Neuronal stem cell (in vitro differentiated cells): ENCODE data around the gene RPL19.

Source experiments
- DNase-seq: peaks from one replicate; pipeline ENCODE4 v3.0.0-alpha.2; 2013; ENCODE audit warnings: low spot score
- H2AFZ ChIP-seq: one replicate; pipeline ENCODE4 v1.6.1; 2013; ENCODE audit warnings: mild to moderate bottlenecking, low read length, inconsistent platforms
- H2AK5ac ChIP-seq: 2 replicates; pipeline ENCODE4 v1.6.1; 2013; ENCODE audit warnings: low read depth, mild to moderate bottlenecking, inconsistent platforms, low read length, moderate library complexity, mixed read lengths
- H2BK120ac ChIP-seq: 2 replicates; pipeline ENCODE4 v1.6.1; 2013; ENCODE audit warnings: low read depth, mild to moderate bottlenecking, inconsistent platforms, low read length, moderate library complexity, mixed read lengths
- H2BK12ac ChIP-seq: one replicate; pipeline ENCODE4 v1.6.1; 2013; ENCODE audit warnings: low read length, inconsistent platforms
- H2BK15ac ChIP-seq: 2 replicates; pipeline ENCODE4 v1.6.1; 2013; ENCODE audit warnings: mild to moderate bottlenecking, low read length, inconsistent platforms, mixed read lengths
- H2BK5ac ChIP-seq: one replicate; pipeline ENCODE4 v1.6.1; 2013; ENCODE audit warnings: inconsistent platforms, mild to moderate bottlenecking, low read length, moderate library complexity
- H3K14ac ChIP-seq: one replicate; pipeline ENCODE4 v1.6.1; 2013; ENCODE audit warnings: low read length, inconsistent platforms
- H3K18ac ChIP-seq: 2 replicates; pipeline ENCODE4 v1.6.1; 2013; ENCODE audit warnings: low read length, inconsistent platforms
- H3K23ac ChIP-seq: 2 replicates; pipeline ENCODE4 v1.6.1; 2013; ENCODE audit warnings: low read depth, mild to moderate bottlenecking, mixed read lengths, low read length, inconsistent platforms; ENCODE audit not compliant: poor library complexity
- H3K27ac ChIP-seq: replicated peaks from 3 replicates; pipeline ENCODE4 v1.5.1; 2013; ENCODE audit warnings: low read length, inconsistent platforms
- H3K27me3 ChIP-seq, 3 experiments: 2 replicates each; pipeline ENCODE4 v1.6.1; 2013; ENCODE audit warnings: low read length in 3 of 3, mild to moderate bottlenecking in 2 of 3, inconsistent platforms in 1 of 3, low read depth in 1 of 3, mixed read lengths in 1 of 3, moderate library complexity in 1 of 3; ENCODE audit not compliant: control insufficient read depth in 3 of 3, insufficient read depth in 3 of 3
- H3K36me3 ChIP-seq, 2 donors: replicated peaks in 1 of 2; 2 replicates each; pipeline ENCODE4 v1.6.1; 2013; ENCODE audit warnings: low read length in 2 of 2; ENCODE audit not compliant: control insufficient read depth in 2 of 2, insufficient read depth in 2 of 2
- H3K4ac ChIP-seq: 2 replicates; pipeline ENCODE4 v1.6.1; 2013; ENCODE audit warnings: inconsistent platforms, mild to moderate bottlenecking, low read length, moderate library complexity
- H3K4me1 ChIP-seq, 2 donors: 1 replicate in 1 of 2; 2 replicates in 1 of 2; pipeline ENCODE4 v1.6.1; 2013; ENCODE audit warnings: low read length in 2 of 2, low read depth in 1 of 2; ENCODE audit not compliant: control insufficient read depth in 2 of 2, insufficient read depth in 1 of 2
- H3K4me2 ChIP-seq: one replicate; pipeline ENCODE4 v1.6.1; 2013; ENCODE audit warnings: mild to moderate bottlenecking, low read length, inconsistent platforms; ENCODE audit not compliant: insufficient read depth, poor library complexity, severe bottlenecking
- H3K4me3 ChIP-seq, 2 donors: 2 replicates each; pipeline ENCODE4 v1.5.1; 2013; ENCODE audit warnings: low read length in 2 of 2, mild to moderate bottlenecking in 2 of 2, inconsistent platforms in 1 of 2, moderate library complexity in 1 of 2
- H3K79me1 ChIP-seq: one replicate; pipeline ENCODE4 v1.6.1; 2013; ENCODE audit warnings: low read depth, mild to moderate bottlenecking, inconsistent platforms, low read length, moderate library complexity
- H3K9ac ChIP-seq: one replicate; pipeline ENCODE4 v1.6.1; 2013; ENCODE audit warnings: mild to moderate bottlenecking, low read depth, low read length, inconsistent platforms; ENCODE audit not compliant: poor library complexity
- H3K9me3 ChIP-seq, 2 donors: replicated peaks in 1 of 2; 2 replicates each; pipeline versions ENCODE3 to v1.6.1; 2013; ENCODE audit warnings: low read length in 2 of 2, mild to moderate bottlenecking in 2 of 2, inconsistent platforms in 1 of 2, low read depth in 1 of 2, mixed read lengths in 1 of 2, moderate library complexity in 1 of 2; ENCODE audit not compliant: control insufficient read depth in 2 of 2, insufficient read depth in 1 of 2
- H4K8ac ChIP-seq: one replicate; pipeline ENCODE4 v1.6.1; 2013; ENCODE audit warnings: low read depth, mild to moderate bottlenecking, inconsistent platforms, low read length, moderate library complexity
- H4K91ac ChIP-seq: one replicate; pipeline ENCODE4 v1.6.1; 2013; ENCODE audit warnings: low read length, low read depth, mild to moderate bottlenecking, inconsistent platforms; ENCODE audit not compliant: poor library complexity
- WGBS, 2 donors: extraction: QIAGEN DNeasy Blood & Tissue Kit; methylation state at CpG; one replicate each; pipeline ENCODE4 v1.1.7; 2013; ENCODE audit warnings: missing lambda C conversion rate in 2 of 2, mixed read lengths in 1 of 2; ENCODE audit not compliant: insufficient read length in 2 of 2, insufficient replicate concordance in 1 of 2; ENCODE audit errors: extremely low coverage in 2 of 2; 5-methylcytosine and 5-hydroxymethylcytosine counted together

RPL19 gene

DNA sequence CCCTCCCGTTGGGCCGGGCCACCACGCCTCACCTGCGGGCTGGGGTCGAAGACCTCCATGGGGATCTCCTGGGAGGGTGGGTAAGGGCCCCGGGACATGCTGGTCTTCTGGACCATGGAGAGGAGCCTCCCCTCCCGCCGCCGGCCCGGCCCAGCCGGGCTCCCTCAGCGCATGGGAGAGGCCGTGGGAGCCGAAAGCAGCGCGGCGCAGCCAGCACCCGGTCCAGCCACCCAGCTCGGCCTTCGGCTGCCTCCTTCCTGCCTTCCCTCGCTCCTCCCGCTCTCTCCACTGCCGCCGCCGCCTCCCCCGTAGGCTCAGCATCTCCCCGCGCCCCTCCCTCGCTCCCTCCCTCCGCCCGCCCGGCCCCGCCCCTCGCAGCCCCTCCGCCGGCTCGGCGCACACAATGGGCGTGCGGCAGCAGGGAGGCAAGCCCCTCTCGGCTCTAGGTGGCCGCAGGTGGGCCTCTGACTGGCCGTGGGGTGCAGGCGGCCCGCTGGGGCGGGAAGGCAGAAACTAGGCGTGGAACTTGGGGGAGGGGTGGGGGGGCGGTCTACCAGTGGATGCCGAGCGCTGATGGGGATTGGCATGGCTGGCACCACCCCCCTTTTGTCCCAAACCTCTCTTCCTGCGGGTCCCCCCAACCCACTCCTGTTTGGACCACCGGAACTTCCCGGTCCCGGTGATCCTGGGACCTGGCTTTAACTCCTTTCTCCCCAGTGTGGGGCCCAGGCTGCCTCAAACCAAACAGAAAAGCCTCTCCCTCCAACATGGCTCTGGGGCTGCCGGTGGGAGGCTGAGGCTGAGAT, 2.5 kb upstream of the RPL19 start, which contains the start of gene CACNB1:
CACNB1 (minus strand) TSS at position 290 of the 806 bp plus-strand sequence; CDS start at position 116, 174 bp downstream.
- peak within 1 kb of the TSS; percentile 91 for H3K4me2 ChIP-seq
- no peaks in the 10 kb centered on the region for H3K9me3 ChIP-seq
- H3K4me1 ChIP-seq = peaks cover 15 to 28% of the 10 kb centered on the region in 2 donors
- no peak within 1 kb of the TSS for H4K91ac ChIP-seq
- peak within 1 kb of the TSS; percentile 77 to 85 for H3K4me3 ChIP-seq
- DNase-seq = peak; percentile 79
- H2BK12ac ChIP-seq = no peak within 1 kb of the TSS
- peak within 1 kb of the TSS; percentile 44 for H3K27ac ChIP-seq
- peak within 1 kb of the TSS; percentile 56 for H2BK120ac ChIP-seq
- no peak within 1 kb of the TSS for H4K8ac ChIP-seq
- H3K27me3 ChIP-seq = no peaks in the 10 kb centered on the region
- H2AFZ ChIP-seq = peak within 1 kb of the TSS; percentile 95
- peak within 1 kb of the TSS; percentile 77 for H3K23ac ChIP-seq
- peak within 1 kb of the TSS; percentile 28 for H2BK15ac ChIP-seq
- peaks cover 25 to 36% of the 10 kb centered on the region in 2 donors for H3K36me3 ChIP-seq
- peak within 1 kb of the TSS; percentile 96 for H3K18ac ChIP-seq
- no CpG with 5 or more reads among the region's 55 CpGs for WGBS, 2 donors
- no peak within 1 kb of the TSS for H3K4ac ChIP-seq
- H3K9ac ChIP-seq = peak within 1 kb of the TSS; percentile 82
- peak within 1 kb of the TSS; percentile 68 for H2AK5ac ChIP-seq
- H3K14ac ChIP-seq = peak within 1 kb of the TSS; percentile 82
- H3K79me1 ChIP-seq = peaks cover 18% of the 10 kb centered on the region
- peak within 1 kb of the TSS; percentile 93 for H2BK5ac ChIP-seq

DNA sequence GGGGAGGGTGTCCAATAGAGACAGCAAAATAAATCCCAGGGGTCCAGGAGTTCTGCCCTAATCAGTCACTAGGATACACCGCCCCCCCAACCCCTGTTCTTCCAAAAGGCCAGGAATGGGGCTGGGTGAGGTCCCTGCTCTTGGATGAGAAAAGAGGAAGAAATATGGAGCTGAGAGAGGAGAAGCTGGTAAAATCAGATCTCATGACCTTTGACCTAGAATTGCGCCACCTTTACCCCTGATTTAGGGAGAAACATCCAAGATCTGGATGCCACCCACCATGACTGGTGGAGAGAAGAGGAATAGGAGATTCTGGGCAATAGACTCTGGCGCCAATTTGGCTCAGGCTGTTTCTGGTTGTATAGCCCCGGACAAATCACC, 1.9 kb upstream of the RPL19 start:
- no peak overlapping the region for H4K8ac ChIP-seq
- H3K14ac ChIP-seq = no peak overlapping the region
- H3K36me3 ChIP-seq = peaks cover 24 to 36% of the 10 kb centered on the region in 2 donors
- WGBS, 2 donors = no CpG with 5 or more reads among the region's 4 CpGs
- H3K4me1 ChIP-seq = peaks cover 15 to 26% of the 10 kb centered on the region in 2 donors
- no peak overlapping the region for H3K18ac ChIP-seq
- H2BK12ac ChIP-seq = no peak overlapping the region
- H2AFZ ChIP-seq = peak overlapping the region; percentile 95
- H2AK5ac ChIP-seq = peak overlapping the region; percentile 48
- no peak overlapping the region for H2BK5ac ChIP-seq
- no peak overlapping the region for H4K91ac ChIP-seq
- peak overlapping the region in 1 of 2 donors; percentile 77 for H3K4me3 ChIP-seq
- H3K27ac ChIP-seq = no peak overlapping the region
- peak overlapping the region; percentile 28 for H2BK15ac ChIP-seq
- peaks cover 16% of the 10 kb centered on the region for H3K79me1 ChIP-seq
- H3K9ac ChIP-seq = no peak overlapping the region
- peak overlapping the region; percentile 63 for H3K4me2 ChIP-seq
- no peak overlapping the region for H3K4ac ChIP-seq
- H2BK120ac ChIP-seq = peak overlapping the region; percentile 56
- peak; percentile 33 for DNase-seq
- no peaks in the 10 kb centered on the region for H3K27me3 ChIP-seq
- no peaks in the 10 kb centered on the region for H3K9me3 ChIP-seq
- no peak overlapping the region for H3K23ac ChIP-seq

DNA sequence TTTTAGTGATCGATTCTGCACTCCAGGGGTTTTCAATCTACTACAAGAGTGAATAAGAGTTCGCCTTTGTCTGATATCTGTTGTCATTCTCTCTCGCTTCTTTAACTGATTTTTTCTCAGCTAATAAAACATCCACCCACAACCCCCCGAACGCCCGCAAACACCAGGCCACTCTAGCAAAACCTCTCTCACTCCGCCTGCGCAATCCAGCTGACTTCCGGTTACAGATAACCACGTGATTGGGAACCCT, 338 bp upstream of the RPL19 start:
- Histone ChIP-seq H3K23ac (no peak overlapping the region), H2AK5ac (no peak overlapping the region), H3K4me2 (peak overlapping the region; percentile 51), H4K8ac (no peak overlapping the region), H2BK12ac (no peak overlapping the region), H3K18ac (no peak overlapping the region), H3K79me1 (peaks cover 12% of the 10 kb centered on the region), H2BK15ac (no peak overlapping the region), H3K4ac (no peak overlapping the region), H2BK5ac (no peak overlapping the region), H3K27ac (peak overlapping the region; percentile 28), H4K91ac (no peak overlapping the region), H2BK120ac (no peak overlapping the region), H3K36me3 (peaks cover 27 to 39% of the 10 kb centered on the region in 2 donors), H3K9me3 (no peaks in the 10 kb centered on the region), H3K4me1 (peaks cover 15 to 21% of the 10 kb centered on the region in 2 donors), H2AFZ (peak overlapping the region; percentile 85), H3K27me3 (no peaks in the 10 kb centered on the region), H3K14ac (no peak overlapping the region), H3K9ac (no peak overlapping the region), H3K4me3 (peak overlapping the region; percentile 63 to 86)
- WGBS, 2 donors = no CpG with 5 or more reads among the region's 10 CpGs
- DNase-seq = no peak

DNA sequence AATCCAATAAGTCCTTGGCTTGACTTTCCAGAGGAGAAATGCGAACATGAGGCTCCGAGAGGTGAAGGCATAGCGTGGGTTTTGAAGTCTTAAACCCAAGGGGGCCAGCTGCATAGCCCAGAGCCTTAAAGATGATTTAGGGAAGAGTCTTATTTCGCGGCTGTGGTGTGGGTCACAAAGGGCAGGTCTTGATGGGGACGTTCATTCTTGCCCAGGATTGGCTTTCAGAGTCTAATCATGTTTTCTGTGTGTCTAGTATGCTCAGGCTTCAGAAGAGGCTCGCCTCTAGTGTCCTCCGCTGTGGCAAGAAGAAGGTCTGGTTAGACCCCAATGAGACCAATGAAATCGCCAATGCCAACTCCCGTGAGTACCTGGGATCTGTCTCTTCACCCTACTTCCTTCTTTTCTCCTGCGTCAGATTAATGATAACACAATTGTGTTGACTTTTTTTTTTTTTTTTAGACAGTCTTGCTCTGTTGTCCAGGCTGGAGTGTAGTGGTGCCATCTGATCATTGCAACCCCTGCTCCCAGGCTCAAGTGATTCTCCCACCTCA, 951 bp downstream of the RPL19 start:
- no peak overlapping the region for H3K9ac ChIP-seq
- H4K91ac ChIP-seq = no peak overlapping the region
- H2AFZ ChIP-seq = no peak overlapping the region
- peak overlapping the region; percentile 86 to 88 for H3K4me3 ChIP-seq
- H3K23ac ChIP-seq = no peak overlapping the region
- no peaks in the 10 kb centered on the region for H3K9me3 ChIP-seq
- peaks cover 31 to 45% of the 10 kb centered on the region in 2 donors for H3K36me3 ChIP-seq
- H3K4ac ChIP-seq = no peak overlapping the region
- H2BK120ac ChIP-seq = no peak overlapping the region
- H3K79me1 ChIP-seq = peaks cover 7% of the 10 kb centered on the region
- peak overlapping the region; percentile 92 for H3K4me2 ChIP-seq
- no peak overlapping the region for H4K8ac ChIP-seq
- H2BK15ac ChIP-seq = no peak overlapping the region
- DNase-seq = no peak
- WGBS, 2 donors = no CpG with 5 or more reads among the region's 11 CpGs
- no peak overlapping the region for H2BK12ac ChIP-seq
- H2AK5ac ChIP-seq = no peak overlapping the region
- peaks cover 8 to 10% of the 10 kb centered on the region in 2 donors for H3K4me1 ChIP-seq
- H3K27ac ChIP-seq = no peak overlapping the region
- no peak overlapping the region for H3K14ac ChIP-seq
- no peak overlapping the region for H3K18ac ChIP-seq
- H3K27me3 ChIP-seq = no peaks in the 10 kb centered on the region
- no peak overlapping the region for H2BK5ac ChIP-seq
